RWPE1 (cell line): ENCODE data around the gene STEAP2.

Experiments used
- CTCF ChIA-PET: fragments of 350-600 bp; sonication (Branson Sonifier 250); formaldehyde crosslinking; extraction: SDS; loops from one replicate; lab custom pipeline; 2021; lab: Yijun Ruan, JAX
- POLR2A ChIA-PET: fragments of 400-600 bp; formaldehyde crosslinking; extraction: SDS; loops from one replicate; lab custom pipeline; 2020; ENCODE audit warnings: antibody characterized with exemption; ENCODE audit not compliant: low non-redundant PET; lab: Yijun Ruan, JAX
- DNase-seq: peaks from one replicate; pipeline ENCODE4 v3.0.0; 2012; ENCODE audit warnings: low spot score
- H3K27ac ChIP-seq: fragments of 450-650 bp; 2 replicates; pipeline ENCODE4 v1.5.1; 2017
- CTCF ChIP-seq: fragments of 450-650 bp; conservative IDR thresholded peaks from 2 replicates; pipeline ENCODE4 v1.5.1; 2017; ENCODE audit warnings: low read depth, mild to moderate bottlenecking

Gene STEAP2

DNA sequence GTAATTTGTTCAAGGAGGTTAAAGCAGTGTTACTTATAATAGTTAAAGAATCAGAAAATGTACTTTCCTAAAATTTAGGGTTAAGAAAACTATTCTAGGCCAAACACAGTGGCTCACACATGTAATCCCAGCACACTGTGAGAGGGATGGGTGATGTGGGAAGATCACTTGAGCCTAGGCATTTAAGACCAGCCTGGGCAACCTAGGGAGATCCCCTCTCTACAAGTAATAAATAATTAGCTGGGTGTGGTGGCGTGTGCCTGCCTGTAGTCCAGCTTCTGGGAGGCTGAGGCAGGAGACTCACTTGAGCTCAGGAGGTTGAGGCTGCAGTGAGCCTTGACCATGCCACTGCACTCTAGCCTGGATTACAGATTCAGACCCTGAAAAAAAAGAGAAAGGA, 3.6 kb upstream of the STEAP2 start:
- POLR2A ChIA-PET = no interaction called here
- no peak overlapping the region for H3K27ac ChIP-seq
- no peak for TF ChIP-seq CTCF
- CTCF ChIA-PET = interaction anchor here (1.2 kb wide), 1 partner anchor 13 kb away, joined by 3 read pairs; no protein-coding TSS in a partner anchor
- no peak for DNase-seq

GRCh38 chr7:90209776-90210175, 1.8 kb upstream of the STEAP2 start:
- DNase-seq = no peak
- ChIA-PET CTCF (interaction anchor here (0.7 kb wide), 1 partner anchor 88 kb away, joined by 3 read pairs; no protein-coding TSS in a partner anchor), POLR2A (no interaction called here)
- no peak overlapping the region for H3K27ac ChIP-seq
- no peak for TF ChIP-seq CTCF

GRCh38 chr7:90210475-90210874, 1.1 kb upstream of the STEAP2 start:
- H3K27ac ChIP-seq = no peak overlapping the region
- ChIA-PET CTCF (interaction anchor here (0.9 kb wide), 1 partner anchor 39 kb away, joined by 3 read pairs; no protein-coding TSS in a partner anchor), POLR2A (no interaction called here)
- no peak for TF ChIP-seq CTCF
- DNase-seq = no peak

- TF ChIP-seq CTCF = no peak
- POLR2A ChIA-PET = interaction anchor here (0.5 kb wide), 1 partner anchor 13 kb away, joined by 8 read pairs; no protein-coding TSS in a partner anchor
- no peak for DNase-seq
- CTCF ChIA-PET = interaction anchor here (0.6 to 1.3 kb wide), 5 partner anchors 17 to 49 kb away, joined by 3 to 5 read pairs (median 3); no protein-coding TSS in a partner anchor
- no peak overlapping the region for H3K27ac ChIP-seq
These were observed 559 bp upstream of the STEAP2 start for GRCh38 chr7:90210981-90211380.

- no peak for TF ChIP-seq CTCF
- DNase-seq = peak; percentile 8
- POLR2A ChIA-PET = interaction anchor here (0.6 kb wide), 1 partner anchor 11 kb away, joined by 3 read pairs; no protein-coding TSS in a partner anchor
- H3K27ac ChIP-seq = no peak overlapping the region
- CTCF ChIA-PET = interaction anchor here (0.5 to 1.3 kb wide), 8 partner anchors 16 to 598 kb away, joined by 3 to 5 read pairs (median 3); no protein-coding TSS in a partner anchor
These were observed 582 bp downstream of the STEAP2 start for GRCh38 chr7:90212149-90212495.

- no peak overlapping the region for H3K27ac ChIP-seq
- no peak for TF ChIP-seq CTCF
- DNase-seq = no peak
- POLR2A ChIA-PET = no interaction called here
- CTCF ChIA-PET = interaction anchor here (0.6 to 0.7 kb wide), 2 partner anchors 17 to 23 kb away, joined by 3 read pairs; no protein-coding TSS in a partner anchor
These were observed 2.0 kb downstream of the STEAP2 start for GRCh38 chr7:90213521-90213920.
